Activated naive CD4-positive, alpha-beta T cell treated with anti-CD3 and anti-CD28 coated beads, Interleukin-2, amount 50 U/mL, for 16 hours (primary cell): ENCODE results near the gene DNAJB14.

Source experiments
- DNase-seq: peaks from one replicate; pipeline ENCODE4 v3.0.0-alpha.2; 2020

DNAJB14 gene

GRCh38 chr4:99861120-99861905, 85.1 kb downstream of the DNAJB14 start:
- DNase-seq = no peak

DNA sequence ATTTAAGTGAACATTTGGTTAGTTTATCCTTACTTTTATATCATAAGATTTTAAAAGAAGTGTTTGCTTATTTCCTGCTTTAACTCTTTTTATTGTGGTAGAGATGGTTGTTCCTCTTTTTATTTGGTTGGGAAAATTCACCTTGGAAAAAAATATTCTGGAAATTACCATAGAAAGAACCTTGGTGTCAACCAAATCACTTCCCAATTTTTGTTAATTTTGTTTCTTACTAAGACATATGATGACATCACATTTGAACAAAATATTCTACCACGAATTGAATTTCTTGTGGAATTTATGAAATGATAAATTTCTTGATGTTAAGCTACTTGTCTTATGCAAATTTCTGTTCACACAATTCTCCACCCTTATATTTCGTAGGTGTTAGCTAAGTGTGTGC, 85.9 kb downstream of the DNAJB14 start:
- DNase-seq = no peak

DNA sequence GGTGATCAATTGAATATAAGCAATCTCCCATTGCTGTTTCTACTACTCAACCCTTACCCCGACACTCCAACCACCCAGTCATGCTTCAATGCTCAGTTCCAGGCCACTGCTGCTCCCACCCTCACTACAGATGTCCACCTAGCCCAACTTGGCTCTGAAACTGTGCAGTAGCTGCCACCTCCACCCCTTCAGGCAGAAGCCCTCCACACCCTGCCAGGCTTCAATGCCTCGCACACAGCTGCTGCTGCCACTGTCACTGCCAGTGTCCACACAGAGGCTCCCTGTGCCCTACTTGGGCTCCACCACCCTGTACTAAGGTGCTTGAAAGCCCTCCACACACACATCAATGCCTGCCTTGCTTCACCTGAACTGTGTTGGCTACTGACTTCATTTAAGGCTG, 86.8 kb downstream of the DNAJB14 start:
- DNase-seq = no peak

DNA sequence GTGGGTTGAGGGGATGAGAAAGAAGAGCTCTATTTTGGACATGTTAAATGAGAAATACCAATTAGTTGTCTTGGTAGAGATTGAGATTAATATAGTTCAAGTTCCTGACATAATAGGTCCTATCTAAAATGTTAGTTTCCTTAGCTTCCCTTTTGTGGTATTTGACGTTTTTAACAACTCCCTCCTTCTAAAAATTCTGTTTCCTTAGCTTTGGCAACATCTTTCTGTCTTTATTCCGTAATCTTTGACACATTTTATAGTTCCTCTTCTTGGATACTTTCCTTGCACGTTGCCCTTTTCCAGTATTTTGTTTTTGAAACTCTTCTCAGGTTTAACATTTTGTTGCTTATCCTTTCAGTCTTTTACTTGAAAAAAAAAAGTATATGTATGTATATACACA, 89.1 kb downstream of the DNAJB14 start:
- DNase-seq = no peak

DNA sequence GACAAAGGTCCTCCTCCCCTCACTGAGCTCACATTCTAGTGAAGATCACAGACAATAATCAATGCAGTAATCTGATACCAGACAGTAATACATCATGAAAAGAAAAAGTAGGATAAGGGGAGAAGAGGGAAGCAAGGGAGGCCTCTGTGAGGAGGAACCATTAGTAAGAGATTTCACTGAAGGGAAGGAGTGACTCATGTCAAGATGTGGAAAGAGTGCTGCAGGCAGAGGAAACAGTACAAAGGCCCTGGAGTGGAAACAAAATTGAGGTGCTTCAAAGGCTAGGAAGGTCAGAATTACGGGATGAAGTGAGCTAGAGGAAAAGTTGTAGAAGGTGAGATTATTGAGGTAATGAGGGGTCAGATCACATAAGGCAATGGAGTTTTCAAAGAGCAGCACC, 90.3 kb downstream of the DNAJB14 start:
- DNase-seq = no peak

GRCh38 chr4:99855678-99856077, 90.7 kb downstream of the DNAJB14 start:
- no peak for DNase-seq

DNA sequence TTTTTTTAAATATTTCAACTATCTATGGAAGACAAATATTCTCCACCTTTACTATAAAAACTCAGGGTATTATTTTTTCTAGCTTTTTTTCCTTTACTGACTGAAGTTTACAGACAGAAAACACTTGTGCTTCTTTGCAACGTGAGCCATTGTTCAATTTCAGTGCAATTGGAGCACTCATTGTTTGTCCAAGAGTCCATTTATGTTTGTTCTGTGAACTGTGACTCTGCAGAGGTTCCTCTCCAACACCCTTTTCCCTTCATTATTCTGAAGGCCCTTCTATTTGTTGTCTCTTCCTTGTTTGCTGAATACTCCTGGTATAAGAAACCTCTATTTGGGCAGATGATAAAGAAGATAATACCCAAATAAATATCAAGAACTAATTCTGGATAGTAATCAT, 92.4 kb downstream of the DNAJB14 start:
- no peak for DNase-seq

- DNase-seq = no peak
Observed at GRCh38 chr4:99853190-99853589, 93.2 kb downstream of the DNAJB14 start.

- no peak for DNase-seq
Observed at GRCh38 chr4:99852199-99852749, 94.1 kb downstream of the DNAJB14 start.

DNA sequence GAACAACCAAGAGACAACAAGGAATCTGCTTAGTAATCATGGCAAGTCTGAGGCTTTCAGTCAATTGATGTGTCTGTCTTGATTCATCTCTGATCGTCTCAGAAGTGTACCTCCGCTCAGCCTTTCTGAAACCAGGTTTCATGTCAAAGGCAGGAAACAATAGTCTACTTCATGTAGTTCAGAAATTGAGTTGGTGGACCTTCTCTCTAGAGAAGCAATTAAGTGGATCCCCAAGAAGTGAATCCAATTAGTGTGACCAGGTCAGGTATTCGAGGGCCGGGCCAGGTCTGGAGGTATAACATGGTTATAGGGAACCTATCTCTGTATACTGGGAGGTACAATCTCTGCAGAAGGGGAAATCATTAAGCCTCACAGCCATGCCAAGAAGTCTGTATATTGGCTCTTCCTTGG, 97.8 kb downstream of the DNAJB14 start:
- DNase-seq = no peak

GRCh38 chr4:99847362-99847976, 98.9 kb downstream of the DNAJB14 start:
- DNase-seq = no peak

DNA sequence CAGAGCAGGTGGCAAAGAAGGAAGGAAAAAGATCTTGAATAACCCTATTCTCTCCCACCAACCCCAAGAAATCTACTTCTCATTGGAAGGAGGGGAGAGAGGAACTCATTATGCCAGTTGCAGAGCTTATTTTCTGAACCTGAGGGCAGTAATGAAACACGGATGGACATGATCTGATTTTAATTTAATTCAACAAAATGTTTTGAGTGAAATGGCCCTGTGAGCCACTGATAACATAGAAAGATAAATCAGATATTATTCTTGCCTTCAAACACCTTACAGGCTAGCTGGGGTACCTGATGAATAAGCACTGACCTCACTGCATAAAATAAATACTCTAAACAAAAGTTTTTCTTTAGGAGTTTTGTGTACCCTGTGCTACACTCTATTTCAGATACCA, 99.5 kb downstream of the DNAJB14 start:
- no peak for DNase-seq
